Uterus (tissue), 4 donors: ENCODE measurements around the gene STARD4. TPM values are rescaled to one million over a fixed set of nuclear protein-coding genes. Genes with fewer than 3 reads are reported as not detected.

Experiments used
- DNase-seq, 2 donors: peaks; one replicate each; pipeline ENCODE4 v3.0.0-alpha.2; 2019 to 2020
- H3K27ac ChIP-seq, 2 donors: fragments of 200-600 bp; sonication (generic); 1 replicate in 1 of 2; 2 replicates in 1 of 2; pipeline ENCODE4 v1.5.1; 2016 to 2018
- H3K27me3 ChIP-seq, 2 donors: fragments of 200-600 bp; sonication (generic); one replicate each; pipeline ENCODE4 v1.5.1; 2018 to 2019; ENCODE audit warnings: control low read depth in 1 of 2
- H3K36me3 ChIP-seq, 2 donors: fragments of 200-600 bp; sonication (generic); one replicate each; pipeline ENCODE4 v1.5.1; 2019; ENCODE audit warnings: control low read depth in 1 of 2
- H3K4me1 ChIP-seq, 2 donors: fragments of 200-600 bp; sonication (generic); one replicate each; pipeline ENCODE4 v1.5.1; 2018 to 2019; ENCODE audit warnings: control low read depth in 1 of 2
- H3K4me3 ChIP-seq, 2 donors: fragments of 200-600 bp; sonication (generic); 1 replicate in 1 of 2; 2 replicates in 1 of 2; pipeline ENCODE4 v1.5.1; 2018 to 2019; ENCODE audit warnings: mild to moderate bottlenecking in 1 of 2
- H3K9me3 ChIP-seq, 2 donors: fragments of 200-600 bp; sonication (generic); one replicate each; pipeline ENCODE4 v1.5.1; 2019; ENCODE audit warnings: control low read depth in 1 of 2
- POLR2A ChIP-seq, 2 donors: fragments of 450-650 bp; IDR thresholded peaks; one replicate each; pipeline ENCODE4 v1.6.1; 2016; ENCODE audit warnings: antibody characterized with exemption in 2 of 2, mild to moderate bottlenecking in 1 of 2, moderate library complexity in 1 of 2
- intact Hi-C: fragments of 100-400 bp; cut with DNase I; formaldehyde crosslinking; loops from one replicate; pipeline ENCODE4 v1.15.1; 2023; ENCODE audit warnings: low total_unique reads
- total RNA-seq, 4 donors: library from RNA; depleted of rRNA in 3 of 4; stranded (reverse); fragments of >200 nt in 3 of 4; gene quantifications; one replicate each; pipeline versions ENCODE4 v1.1.0 to v1.2.4, GENCODE V29; 2014 to 2023
- TF ChIP-seq, protein P1 (sequence below), 4 experiments: fragments of 200-600 bp in 2 of 4; fragments of 450-650 bp in 2 of 4; sonication (generic) in 2 of 4; IDR thresholded peaks; one replicate each; pipeline ENCODE4 v1.5.1; 2016 to 2019; ENCODE audit warnings: antibody characterized with exemption in 4 of 4, mild to moderate bottlenecking in 2 of 4, moderate library complexity in 1 of 4
- donor health status: DM: yes; HTN: yes; CAD: no.

The STARD4 gene, protein sequence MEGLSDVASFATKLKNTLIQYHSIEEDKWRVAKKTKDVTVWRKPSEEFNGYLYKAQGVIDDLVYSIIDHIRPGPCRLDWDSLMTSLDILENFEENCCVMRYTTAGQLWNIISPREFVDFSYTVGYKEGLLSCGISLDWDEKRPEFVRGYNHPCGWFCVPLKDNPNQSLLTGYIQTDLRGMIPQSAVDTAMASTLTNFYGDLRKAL
- total RNA-seq, result 10 to 100 TPM in 2 of 4 donors, 1 to 10 TPM in 2; 2.3 to 98.0 (median 9.9) TPM

DNA sequence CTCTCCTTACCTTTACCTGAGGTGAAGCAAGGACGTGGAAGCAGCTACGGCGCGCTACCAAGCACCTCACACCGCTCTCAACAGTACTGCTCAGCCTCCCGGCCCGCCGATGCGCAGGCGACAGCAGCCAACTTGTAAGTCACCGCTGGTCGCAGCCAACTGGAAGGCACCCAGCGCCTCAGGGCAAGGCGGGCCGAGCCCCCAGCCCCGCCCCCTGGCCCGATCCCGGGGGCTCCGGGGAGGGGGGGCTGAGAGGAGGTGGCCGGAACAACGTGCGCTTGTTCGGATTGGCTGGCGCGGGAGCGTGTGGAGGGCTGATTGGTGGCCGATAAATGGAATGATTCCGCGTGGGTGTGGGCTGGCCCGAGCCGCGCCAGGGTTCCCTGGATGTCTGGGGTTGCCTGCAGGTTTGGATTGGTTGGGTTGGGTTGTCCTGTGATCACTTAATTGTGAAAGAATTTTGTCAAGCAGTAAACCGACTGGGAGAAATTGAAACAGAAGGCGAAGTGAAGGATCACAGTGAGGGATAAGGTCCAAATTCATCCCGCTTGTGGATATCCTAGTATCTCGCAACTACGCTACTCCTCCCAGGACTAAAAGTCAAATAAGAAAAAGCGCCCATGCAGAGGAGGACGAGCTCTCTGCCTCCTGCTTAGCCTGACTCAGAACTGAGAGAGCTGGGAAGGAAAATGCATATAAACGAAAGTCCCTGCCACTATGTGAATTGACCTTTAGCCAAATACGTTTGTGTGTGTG is at the start of gene STARD4:
Gene STARD4 (minus strand): TSS at position 161 of the 756 bp plus-strand sequence. CDS start 5,102 bp downstream, outside the sequence.
- H3K27ac ChIP-seq, result peak within 1 kb of the TSS; percentile 81
- TF ChIP-seq POLR2A (IDR thresholded peaks at IDR 0.05), result peak; percentile 62 to 84
- TF ChIP-seq, protein P1, sequence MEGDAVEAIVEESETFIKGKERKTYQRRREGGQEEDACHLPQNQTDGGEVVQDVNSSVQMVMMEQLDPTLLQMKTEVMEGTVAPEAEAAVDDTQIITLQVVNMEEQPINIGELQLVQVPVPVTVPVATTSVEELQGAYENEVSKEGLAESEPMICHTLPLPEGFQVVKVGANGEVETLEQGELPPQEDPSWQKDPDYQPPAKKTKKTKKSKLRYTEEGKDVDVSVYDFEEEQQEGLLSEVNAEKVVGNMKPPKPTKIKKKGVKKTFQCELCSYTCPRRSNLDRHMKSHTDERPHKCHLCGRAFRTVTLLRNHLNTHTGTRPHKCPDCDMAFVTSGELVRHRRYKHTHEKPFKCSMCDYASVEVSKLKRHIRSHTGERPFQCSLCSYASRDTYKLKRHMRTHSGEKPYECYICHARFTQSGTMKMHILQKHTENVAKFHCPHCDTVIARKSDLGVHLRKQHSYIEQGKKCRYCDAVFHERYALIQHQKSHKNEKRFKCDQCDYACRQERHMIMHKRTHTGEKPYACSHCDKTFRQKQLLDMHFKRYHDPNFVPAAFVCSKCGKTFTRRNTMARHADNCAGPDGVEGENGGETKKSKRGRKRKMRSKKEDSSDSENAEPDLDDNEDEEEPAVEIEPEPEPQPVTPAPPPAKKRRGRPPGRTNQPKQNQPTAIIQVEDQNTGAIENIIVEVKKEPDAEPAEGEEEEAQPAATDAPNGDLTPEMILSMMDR (IDR thresholded peaks at IDR 0.05), result no peak
- peak within 1 kb of the TSS; percentile 59 to 70 for H3K4me3 ChIP-seq
- no peaks in the 10 kb centered on the region for H3K27me3 ChIP-seq
- no peaks in the 10 kb centered on the region for H3K9me3 ChIP-seq
- DNase-seq, result peak; percentile 88 to 89
- no peaks in the 10 kb centered on the region for H3K4me1 ChIP-seq
- H3K36me3 ChIP-seq, result no peaks in the 10 kb centered on the region
- intact Hi-C loops, result no loop called here

DNA sequence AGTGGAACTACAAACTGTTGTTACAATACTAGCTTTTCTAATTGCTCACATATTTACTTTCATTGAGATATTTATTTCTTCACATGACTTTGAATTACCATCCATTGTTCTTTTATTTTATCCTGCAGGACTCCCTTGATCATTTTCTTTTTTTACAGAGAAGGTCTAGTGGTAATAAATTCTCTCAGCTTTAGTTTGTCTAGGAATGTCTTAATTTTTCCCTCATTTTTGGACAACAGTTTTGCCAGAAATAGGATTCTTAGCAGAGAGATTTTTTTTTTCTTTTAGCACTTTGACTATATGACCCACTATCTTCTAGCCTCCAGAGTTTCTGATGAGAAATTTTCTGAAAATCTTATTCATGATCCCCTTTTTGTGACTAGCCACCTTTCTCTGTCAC is 47.3 kb upstream of the STARD4 start:
- Histone ChIP-seq H3K9me3 (no peaks in the 10 kb centered on the region), H3K27me3 (no peaks in the 10 kb centered on the region), H3K4me3 (no peak overlapping the region), H3K27ac (no peak overlapping the region), H3K36me3 (no peaks in the 10 kb centered on the region), H3K4me1 (no peaks in the 10 kb centered on the region)
- intact Hi-C loops, result no loop called here
- DNase-seq, result no peak
- TF ChIP-seq, protein P1 (IDR thresholded peaks at IDR 0.05), result no peak
- no peak for TF ChIP-seq POLR2A (IDR thresholded peaks at IDR 0.05)

- no peak for DNase-seq
- Histone ChIP-seq H3K27ac (no peak overlapping the region), H3K27me3 (no peaks in the 10 kb centered on the region), H3K4me3 (no peak overlapping the region), H3K9me3 (no peaks in the 10 kb centered on the region), H3K4me1 (no peaks in the 10 kb centered on the region), H3K36me3 (no peaks in the 10 kb centered on the region)
- intact Hi-C loops, result no loop called here
- no peak for TF ChIP-seq POLR2A (IDR thresholded peaks at IDR 0.05)
- TF ChIP-seq, protein P1 (IDR thresholded peaks at IDR 0.05), result no peak
Observed at GRCh38 chr5:111557686-111558085, 45.4 kb upstream of the STARD4 start.

- H3K27me3 ChIP-seq, result no peaks in the 10 kb centered on the region
- H3K36me3 ChIP-seq, result no peaks in the 10 kb centered on the region
- H3K9me3 ChIP-seq, result no peaks in the 10 kb centered on the region
- no peak overlapping the region for H3K4me3 ChIP-seq
- H3K4me1 ChIP-seq, result no peaks in the 10 kb centered on the region
- DNase-seq, result no peak
- intact Hi-C loops, result no loop called here
- no peak overlapping the region for H3K27ac ChIP-seq
- TF ChIP-seq, protein P1 (IDR thresholded peaks at IDR 0.05), result no peak
- no peak for TF ChIP-seq POLR2A (IDR thresholded peaks at IDR 0.05)
Observed at GRCh38 chr5:111557111-111557510, 44.8 kb upstream of the STARD4 start.

DNA sequence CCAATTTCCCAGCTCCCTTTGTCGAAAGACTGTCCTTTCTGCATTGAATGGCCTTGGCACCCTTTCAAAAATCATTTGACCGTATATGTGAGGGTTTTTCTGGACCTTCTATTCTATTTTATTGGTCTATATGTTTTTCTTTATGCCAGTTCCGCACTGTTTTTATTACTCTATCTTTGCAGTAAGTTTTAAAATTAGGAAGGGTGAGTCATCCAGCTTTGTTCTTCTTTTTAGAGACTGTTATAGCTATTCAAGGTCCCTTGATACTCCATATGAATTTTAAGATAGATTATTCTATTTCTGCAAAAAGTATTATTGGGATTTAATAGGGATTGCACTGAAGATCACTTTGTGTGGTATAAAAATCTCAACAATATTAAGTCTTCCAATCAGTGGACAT is 44.2 kb upstream of the STARD4 start:
- Histone ChIP-seq H3K27me3 (no peaks in the 10 kb centered on the region), H3K36me3 (no peaks in the 10 kb centered on the region), H3K4me1 (no peaks in the 10 kb centered on the region), H3K27ac (no peak overlapping the region), H3K9me3 (no peaks in the 10 kb centered on the region), H3K4me3 (no peak overlapping the region)
- intact Hi-C loops, result no loop called here
- TF ChIP-seq, protein P1 (IDR thresholded peaks at IDR 0.05), result no peak
- TF ChIP-seq POLR2A (IDR thresholded peaks at IDR 0.05), result no peak
- DNase-seq, result no peak
